Erythroblast (primary cell): ENCODE results near the gene IFT57.

Experiments used
- GATA1 ChIP-seq: IDR thresholded peaks from 2 replicates; pipeline ENCODE4 v1.6.1; 2011; ENCODE audit warnings: low read depth, mild to moderate bottlenecking, control low read depth, low read length, moderate library complexity
- POLR2A ChIP-seq: IDR thresholded peaks from 2 replicates; pipeline ENCODE4 v1.6.1; 2011; ENCODE audit warnings: mild to moderate bottlenecking, low read length

GRCh38 chr3:108271626-108272025 is 49.4 kb upstream of the IFT57 start:
- TF ChIP-seq POLR2A (no peak), GATA1 (no peak)
